B cell (primary cell): ENCODE measurements around the gene TMEM163. TPM values are rescaled to one million over a fixed set of nuclear protein-coding genes. Genes with fewer than 3 reads are reported as not detected.

Experiments
- ATAC-seq: fragments of 200-7000 bp; cut with Tn5 transposase; one replicate; pipeline ENCODE4 v1.10.0; 2021; ENCODE audit warnings: low read depth, mild to moderate bottlenecking, moderate number of reproducible peaks, moderate library complexity
- CTCF ChIA-PET: fragments of 350-600 bp; sonication (Branson Sonifier 250); formaldehyde crosslinking; loops from one replicate; lab custom pipeline; 2021; ENCODE audit warnings: antibody characterized with exemption, inconsistent platforms; lab: Charles Lee
- POLR2A ChIA-PET: fragments of 350-600 bp; sonication (Branson Sonifier 250); formaldehyde crosslinking; loops from one replicate; lab custom pipeline; 2021; ENCODE audit warnings: antibody characterized with exemption; lab: Charles Lee
- DNase-seq: peaks from one replicate; pipeline ENCODE4 v3.0.0; 2013
- H2AFZ ChIP-seq: 2 replicates; pipeline ENCODE4 v1.6.1; 2012; ENCODE audit warnings: mild to moderate bottlenecking, low read depth, low read length; ENCODE audit not compliant: insufficient read depth, poor library complexity, severe bottlenecking
- H3K27ac ChIP-seq, 2 donors: 1 replicate in 1 of 2; 2 replicates in 1 of 2; pipeline ENCODE4 v1.5.1; 2012 to 2013; ENCODE audit warnings: low read length in 2 of 2, mild to moderate bottlenecking in 2 of 2, moderate library complexity in 1 of 2
- H3K27me3 ChIP-seq, 4 experiments: fragments of 200-600 bp in 1 of 4; sonication (generic) in 1 of 4; replicated peaks in 1 of 4; 1 replicate in 2 of 4; 2 replicates in 2 of 4; pipeline versions ENCODE4 v1.6.1 to v1.7.0; 2013 to 2016; ENCODE audit warnings: low read length in 3 of 4, mild to moderate bottlenecking in 2 of 4, mixed read lengths in 1 of 4, moderate library complexity in 1 of 4; ENCODE audit not compliant: insufficient read depth in 4 of 4, control insufficient read depth in 3 of 4; ENCODE audit errors: control extremely low read depth in 1 of 4
- H3K36me3 ChIP-seq, 2 experiments: replicated peaks in 1 of 2; 1 replicate in 1 of 2; 2 replicates in 1 of 2; pipeline versions ENCODE4 v1.6.1 to v1.7.1; 2013; ENCODE audit warnings: low read length in 1 of 2; ENCODE audit not compliant: insufficient read depth in 2 of 2, control insufficient read depth in 1 of 2; ENCODE audit errors: control extremely low read depth in 1 of 2, extremely low read depth in 1 of 2
- H3K4me1 ChIP-seq, 2 donors: fragments of 200-600 bp in 1 of 2; sonication (generic) in 1 of 2; 1 replicate in 1 of 2; 2 replicates in 1 of 2; pipeline versions ENCODE4 v1.5.1 to v1.6.1; 2013 to 2017; ENCODE audit warnings: low read length in 2 of 2; ENCODE audit not compliant: control insufficient read depth in 2 of 2, insufficient read depth in 2 of 2
- H3K4me2 ChIP-seq: replicated peaks from 2 replicates; pipeline ENCODE3; 2012; ENCODE audit warnings: mild to moderate bottlenecking, low read depth, low read length; ENCODE audit not compliant: poor library complexity, severe bottlenecking
- H3K4me3 ChIP-seq, 5 experiments: fragments of 200-600 bp in 1 of 5; sonication (generic) in 1 of 5; 1 replicate in 3 of 5; 2 replicates in 2 of 5; pipeline versions ENCODE4 v1.5.1 to v1.7.0; 2011 to 2016; ENCODE audit warnings: low read length in 4 of 5, mild to moderate bottlenecking in 4 of 5, low read depth in 2 of 5, control low read depth in 1 of 5, moderate library complexity in 1 of 5; ENCODE audit not compliant: insufficient read depth in 1 of 5; ENCODE audit errors: control extremely low read depth in 1 of 5, extremely low read depth in 1 of 5
- H3K79me2 ChIP-seq: fragments of 200-600 bp; sonication (generic); one replicate; pipeline ENCODE4 v1.6.0; 2016; ENCODE audit warnings: low read length; ENCODE audit not compliant: control insufficient read depth, insufficient read depth
- H3K9ac ChIP-seq: fragments of 200-600 bp; sonication (generic); 2 replicates; pipeline ENCODE4 v1.6.1; 2017; ENCODE audit warnings: mild to moderate bottlenecking, low read length, moderate library complexity
- H3K9me3 ChIP-seq, 3 donors: one replicate each; pipeline versions ENCODE4 v1.6.1 to v1.7.1; 2013; ENCODE audit warnings: low read length in 2 of 3; ENCODE audit not compliant: control insufficient read depth in 2 of 3, insufficient read depth in 1 of 3; ENCODE audit errors: control extremely low read depth in 1 of 3
- H4K20me1 ChIP-seq: 2 replicates; pipeline ENCODE4 v1.6.0; 2012; ENCODE audit warnings: mild to moderate bottlenecking, low read length; ENCODE audit not compliant: insufficient read depth, control insufficient read depth, poor library complexity, severe bottlenecking
- H3K27ac Mint-ChIP-seq: one replicate; pipeline ENCODE4 v1.8.0; 2021; ENCODE audit warnings: mixed read lengths
- H3K27me3 Mint-ChIP-seq: one replicate; pipeline ENCODE4 v1.8.0; 2021; ENCODE audit warnings: mixed read lengths
- H3K4me1 Mint-ChIP-seq: one replicate; pipeline ENCODE4 v1.8.0; 2021; ENCODE audit warnings: mixed read lengths
- H3K4me3 Mint-ChIP-seq: one replicate; pipeline ENCODE4 v1.8.0; 2021; ENCODE audit warnings: mixed read lengths
- H3K9me3 Mint-ChIP-seq: one replicate; pipeline ENCODE4 v1.8.0; 2022; ENCODE audit warnings: mixed read lengths; ENCODE audit not compliant: insufficient read depth
- CTCF ChIP-seq: fragments of 200-600 bp; IDR thresholded peaks from one replicate; pipeline ENCODE4 v1.8.0; 2022; ENCODE audit warnings: antibody characterized with exemption, mild to moderate bottlenecking
- EZH2 ChIP-seq: IDR thresholded peaks from 2 replicates; pipeline ENCODE4 v1.6.1; 2012; ENCODE audit warnings: borderline replicate concordance, low read depth, mild to moderate bottlenecking, moderate library complexity, low read length; ENCODE audit not compliant: insufficient read depth, poor library complexity, severe bottlenecking
- WGBS: methylation state at CpG from one replicate; pipeline ENCODE4 v1.1.5; 2013; ENCODE audit warnings: missing lambda C conversion rate; ENCODE audit not compliant: insufficient coverage; 5-methylcytosine and 5-hydroxymethylcytosine counted together
- intact Hi-C: fragments of 100-400 bp; cut with micrococcal nuclease; formaldehyde crosslinking; loops from one replicate; pipeline ENCODE4 v1.10.0; 2022
- polyA plus RNA-seq: library from polyadenylated mRNA; depleted of rRNA; stranded (reverse); fragments of >200 nt; gene quantifications from 2 replicates; pipeline ENCODE4 v1.2.3, GENCODE V29; 2012
- total RNA-seq, 2 donors: library from RNA; stranded (reverse); fragments of 120-200 nt in 1 of 2; gene quantifications; 1 replicate in 1 of 2; 2 replicates in 1 of 2; pipeline versions ENCODE4 v1.2.3 to v1.2.4, GENCODE V29; 2013 to 2022

Gene TMEM163
- total and polyA plus RNA-seq, 2 donors (not counting 1 experiment from before 2014, with no cell fraction given): 2.6 to 5.6 TPM

GRCh38 chr2:134446383-134447017 is 272.3 kb downstream of the TMEM163 start:
- Mint-ChIP-seq H3K27me3 (no peaks in the 10 kb centered on the region), H3K27ac (no peak overlapping the region), H3K4me3 (no peak overlapping the region), H3K4me1 (no peaks in the 10 kb centered on the region), H3K9me3 (no peaks in the 10 kb centered on the region)
- Histone ChIP-seq H3K4me2 (no peak overlapping the region), H3K4me1 (no peaks in the 10 kb centered on the region), H3K9me3 (no peaks in the 10 kb centered on the region), H3K9ac (no peak overlapping the region), H3K79me2 (no peaks in the 10 kb centered on the region), H3K4me3 (no peak overlapping the region), H4K20me1 (peaks cover 71% of the 10 kb centered on the region), H2AFZ (no peak overlapping the region), H3K27ac (no peak overlapping the region), H3K27me3 (no peaks in the 10 kb centered on the region), H3K36me3 (peaks cover 0 to 93% of the 10 kb centered on the region in 2 experiments)
- ChIA-PET POLR2A (no interaction called here), CTCF (interaction anchor here (1.3 to 1.4 kb wide), 2 partner anchors 21 to 452 kb away, joined by 3 read pairs; no protein-coding TSS in a partner anchor)
- intact Hi-C loops: no loop called here
- DNase-seq (no peak), ATAC-seq (no peak)
- 97% methylated on average over 6 of the region's 8 CpGs for WGBS
- no peak for TF ChIP-seq CTCF
- no peak for TF ChIP-seq EZH2

GRCh38 chr2:134445985-134446382 is 272.8 kb downstream of the TMEM163 start:
- TF ChIP-seq CTCF: no peak
- TF ChIP-seq EZH2: no peak
- no peaks in the 10 kb centered on the region for H3K27me3 Mint-ChIP-seq
- no peaks in the 10 kb centered on the region for H3K27me3 ChIP-seq
- H3K4me1 Mint-ChIP-seq: no peaks in the 10 kb centered on the region
- ChIA-PET CTCF (interaction anchor here (1.0 to 1.4 kb wide), 3 partner anchors 9 to 452 kb away, joined by 3 to 4 read pairs (median 3); no protein-coding TSS in a partner anchor), POLR2A (no interaction called here)
- H3K27ac Mint-ChIP-seq: no peak overlapping the region
- H3K9ac ChIP-seq: no peak overlapping the region
- no peaks in the 10 kb centered on the region for H3K79me2 ChIP-seq
- H2AFZ ChIP-seq: no peak overlapping the region
- H3K36me3 ChIP-seq: peaks cover 2 to 93% of the 10 kb centered on the region in 2 experiments
- H3K4me3 Mint-ChIP-seq: no peak overlapping the region
- H3K4me3 ChIP-seq: no peak overlapping the region
- H3K4me2 ChIP-seq: no peak overlapping the region
- intact Hi-C loops: no loop called here
- no peak for DNase-seq
- no peak overlapping the region for H3K27ac ChIP-seq
- WGBS: over 99% methylated on average over 8 of the region's 11 CpGs
- no peaks in the 10 kb centered on the region for H3K4me1 ChIP-seq
- no peaks in the 10 kb centered on the region for H3K9me3 ChIP-seq
- no peaks in the 10 kb centered on the region for H3K9me3 Mint-ChIP-seq
- ATAC-seq: no peak
- H4K20me1 ChIP-seq: peaks cover 72% of the 10 kb centered on the region
